K562 (cell line): ENCODE measurements around the gene ATXN1. TPM values are rescaled to one million over a fixed set of nuclear protein-coding genes. Genes with fewer than 3 reads are reported as not detected.

Experiments
- ATAC-seq: fragments of 200-7000 bp; cut with Tn5 transposase; 3 replicates; pipeline ENCODE4 v1.9.1; 2020; ENCODE audit warnings: moderate library complexity
- BruUV-seq: library from RNA; stranded (reverse); fragments of 400-500 nt; replicated peaks from 2 replicates; lab custom pipeline; 2021; lab: Mats Ljungman, UMichigan
- CTCF ChIA-PET: fragments of 300-600 bp; formaldehyde crosslinking; extraction: SDS; loops from one replicate; lab custom pipeline; 2021; ENCODE audit warnings: low intra/inter-chr PET ratio; lab: Yijun Ruan, JAX
- POLR2A ChIA-PET: fragments of 300-600, 350-650 bp; sonication (Branson Sonifier 250); formaldehyde crosslinking; extraction: SDS; loops from one replicate; lab custom pipeline; 2021; ENCODE audit warnings: antibody characterized with exemption, inconsistent platforms; lab: Yijun Ruan, JAX
- DNase-seq, 4 experiments: peaks; one replicate each; pipeline versions ENCODE4 v3.0.0 to v3.0.0-alpha.2; 2011 to 2018; ENCODE audit warnings: low spot score in 3 of 4, mixed read lengths in 3 of 4; ENCODE audit errors: extremely low read depth in 1 of 4
- FAIRE-seq: peaks from 2 replicates; lab custom pipeline; 2011; peaks lifted over from hg19 to GRCh38; lab: Jason Lieb, UNC
- H2AFZ ChIP-seq: 2 replicates; pipeline ENCODE4 v1.6.0; 2011; ENCODE audit warnings: low read depth, low read length, control low read depth, inconsistent platforms
- H3K27ac ChIP-seq: fragments of 200-600 bp; 3 replicates; pipeline ENCODE4 v1.8.0; 2011; ENCODE audit warnings: low read depth, mild to moderate bottlenecking, control low read depth, inconsistent platforms, low read length, moderate library complexity, mixed read lengths; ENCODE audit errors: extremely low read depth
- H3K27me3 ChIP-seq, 2 experiments: fragments of 300-600 bp in 1 of 2; 2 replicates in 1 of 2; 3 replicates in 1 of 2; pipeline versions ENCODE4 v1.6.0 to v1.8.0; 2011; ENCODE audit warnings: inconsistent platforms in 2 of 2, low read length in 2 of 2, mild to moderate bottlenecking in 1 of 2, mixed read lengths in 1 of 2, moderate library complexity in 1 of 2; ENCODE audit not compliant: control insufficient read depth in 2 of 2, insufficient read depth in 2 of 2
- H3K36me3 ChIP-seq: fragments of 300-600 bp; 3 replicates; pipeline ENCODE4 v1.8.0; 2011; ENCODE audit warnings: mild to moderate bottlenecking, low read length, inconsistent platforms; ENCODE audit not compliant: control insufficient read depth, insufficient read depth
- H3K4me1 ChIP-seq, 2 experiments: fragments of 200-600 bp in 1 of 2; replicated peaks in 1 of 2; 2 replicates in 1 of 2; 3 replicates in 1 of 2; pipeline versions ENCODE4 v1.5.1 to v1.8.0; 2011; ENCODE audit warnings: inconsistent platforms in 2 of 2, low read length in 2 of 2, mild to moderate bottlenecking in 1 of 2, mixed read lengths in 1 of 2, moderate library complexity in 1 of 2; ENCODE audit not compliant: control insufficient read depth in 2 of 2, insufficient read depth in 2 of 2
- H3K4me2 ChIP-seq: 2 replicates; pipeline ENCODE4 v1.6.1; 2011; ENCODE audit warnings: low read length, control low read depth, inconsistent platforms, mixed read lengths; ENCODE audit not compliant: insufficient read depth
- H3K4me3 ChIP-seq: fragments of 200-600 bp; sonication (generic), shearing (Covaris generic); 2 replicates; pipeline ENCODE4 v1.5.1; 2016; ENCODE audit warnings: control low read depth, inconsistent platforms
- H3K79me2 ChIP-seq: fragments of 200-600 bp; 3 replicates; pipeline ENCODE4 v1.8.0; 2011; ENCODE audit warnings: low read length, inconsistent platforms; ENCODE audit not compliant: control insufficient read depth, insufficient read depth
- H3K9ac ChIP-seq, 2 experiments: 2 replicates each; pipeline versions ENCODE4 v1.6.0 to v1.6.1; 2011; ENCODE audit warnings: low read depth in 2 of 2, low read length in 2 of 2, control low read depth in 1 of 2, inconsistent platforms in 1 of 2, mild to moderate bottlenecking in 1 of 2, mixed read lengths in 1 of 2; ENCODE audit not compliant: insufficient read depth in 1 of 2
- H3K9me1 ChIP-seq: one replicate; pipeline ENCODE4 v1.6.0; 2011; ENCODE audit warnings: inconsistent platforms, mild to moderate bottlenecking, low read length, moderate library complexity; ENCODE audit not compliant: control insufficient read depth, insufficient read depth
- H3K9me3 ChIP-seq: replicated peaks from 2 replicates; pipeline ENCODE4 v1.5.1; 2011; ENCODE audit warnings: low read depth, low read length, inconsistent platforms; ENCODE audit not compliant: control insufficient read depth, insufficient read depth
- H4K20me1 ChIP-seq: replicated peaks from 2 replicates; pipeline ENCODE4 v1.6.1; 2011; ENCODE audit warnings: low read length, inconsistent platforms, mixed read lengths; ENCODE audit not compliant: control insufficient read depth, insufficient read depth
- ATF7 ChIP-seq: fragments of 450-650 bp; IDR thresholded peaks from 2 replicates; pipeline ENCODE4 v1.7.1; 2014; ENCODE audit warnings: mild to moderate bottlenecking, moderate library complexity
- ELF2 ChIP-seq: fragments of 250-450 bp; sonication (Bioruptor Pico); IDR thresholded peaks from 2 replicates; pipeline ENCODE4 v1.5.0; 2021; ENCODE audit warnings: mild to moderate bottlenecking
- GATAD2A ChIP-seq: fragments of 450-650 bp; IDR thresholded peaks from 2 replicates; pipeline ENCODE4 v1.6.1; 2017
- KHSRP ChIP-seq: fragments of 450-650 bp; IDR thresholded peaks from 2 replicates; pipeline ENCODE4 v1.6.1; 2017
- MGA ChIP-seq: fragments of 450-650 bp; IDR thresholded peaks from 2 replicates; pipeline ENCODE4 v1.6.1; 2016; ENCODE audit warnings: mild to moderate bottlenecking, moderate library complexity
- MYBL2 ChIP-seq, 2 experiments: fragments of 450-650 bp in 1 of 2; sonication (generic) in 1 of 2; formaldehyde crosslinking in 1 of 2; IDR thresholded peaks; 2 replicates each; pipeline versions ENCODE4 v1.6.1 to v1.8.1; 2017 to 2022; ENCODE audit warnings: borderline replicate concordance in 1 of 2, inconsistent platforms in 1 of 2, low read depth in 1 of 2, mild to moderate bottlenecking in 1 of 2, missing genetic modification reagents in 1 of 2, moderate library complexity in 1 of 2
- OTX1 ChIP-seq: fragments of 450-650 bp; formaldehyde crosslinking; IDR thresholded peaks from 2 replicates; pipeline ENCODE4 v1.4.0; 2022; ENCODE audit warnings: mild to moderate bottlenecking
- POLR2G ChIP-seq: fragments of 200-400 bp; formaldehyde crosslinking; IDR thresholded peaks from 2 replicates; pipeline ENCODE4 v1.6.1; 2017; ENCODE audit warnings: low read depth, mild to moderate bottlenecking, antibody characterized with exemption, low read length, moderate library complexity
- RHOXF2B ChIP-seq: fragments of 250-450 bp; sonication (Bioruptor Pico); conservative IDR thresholded peaks from 2 replicates; pipeline ENCODE4 v1.5.1; 2021
- ZKSCAN1 ChIP-seq: fragments of 150-350 bp; IDR thresholded peaks from 2 replicates; pipeline ENCODE4 v1.6.1; 2016; ENCODE audit warnings: low read depth, low read length
- ZKSCAN3 ChIP-seq: fragments of 250-450 bp; sonication (Bioruptor Pico); IDR thresholded peaks from 2 replicates; pipeline ENCODE4 v1.4.0; 2020
- ZNF134 ChIP-seq: fragments of 250-450 bp; sonication (Bioruptor Pico); conservative IDR thresholded peaks from 2 replicates; pipeline ENCODE4 v1.4.0; 2020
- WGBS: fragments of 100-300 bp; shearing (Covaris generic); methylation state at CpG from one replicate; pipeline ENCODE4 v1.1.6; 2016; ENCODE audit warnings: low coverage, mixed read lengths; ENCODE audit not compliant: insufficient coverage; ENCODE audit errors: missing lambda C conversion rate; 5-methylcytosine and 5-hydroxymethylcytosine counted together
- in situ Hi-C: fragments of 300-500 bp; cut with MboI; formaldehyde crosslinking; loops from 4 replicates; pipeline ENCODE4 v1.15.0; 2018; ENCODE audit warnings: inconsistent platforms, mixed read lengths
- intact Hi-C: fragments of 100-400 bp; cut with micrococcal nuclease; formaldehyde crosslinking; loops from 2 replicates; pipeline ENCODE4 v1.14.2; 2022
- polyA plus RNA-seq, 8 experiments: library from polyadenylated mRNA; depleted of rRNA in 4 of 8; stranded (reverse) in 5 of 8; unstranded in 3 of 8; fragments of >200 nt; fragmentation: Nextera tagmentation in 2 of 8; fragmentation: Illumina TruSeq in 1 of 8; extraction: Ambion mirVana in 2 of 8; extraction: Trizol in 1 of 8; gene quantifications; 2 replicates each; pipeline versions ENCODE4 v1.2.1 to v1.2.3, GENCODE V29; 2011 to 2014; ENCODE audit warnings: inconsistent platforms in 1 of 8, missing spikeins in 1 of 8
- total RNA-seq, 7 experiments: library from RNA; depleted of rRNA in 6 of 7; stranded (reverse); fragments of >200 nt in 6 of 7; fragmentation: Illumina TruSeq in 2 of 7; extraction: Trizol in 2 of 7; gene quantifications; 2 replicates each; pipeline versions ENCODE4 v1.2.1 to v1.2.3, GENCODE V29; 2011 to 2021; ENCODE audit warnings: low replicate concordance in 1 of 7

The ATXN1 gene
- total and polyA plus RNA-seq, 9 of the 15 experiments (the other 6 are each of a cell fraction or from before 2014, with no cell fraction given) = under 0.01 to 1.2 (median 0.58) TPM

DNA sequence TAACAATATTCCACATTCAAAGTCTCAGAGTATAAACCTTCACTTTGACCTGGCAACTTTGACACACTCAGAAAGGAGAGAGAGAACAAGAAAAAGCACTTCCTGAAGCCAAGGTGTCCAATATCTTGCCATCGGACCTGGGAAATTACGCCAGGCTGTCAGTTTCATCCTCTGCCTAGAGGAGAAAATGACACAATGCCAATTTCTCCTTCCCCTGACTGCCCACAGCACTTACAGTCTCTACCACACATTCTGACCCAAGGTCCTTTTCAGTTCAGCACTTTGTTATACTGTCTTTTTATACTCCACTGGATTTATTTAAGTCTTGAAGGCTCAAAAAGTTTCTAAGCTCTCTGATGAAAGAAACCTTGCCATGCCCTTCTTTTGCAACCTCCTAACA, 272.4 kb downstream of the ATXN1 start:
- ChIA-PET CTCF (no interaction called here), POLR2A (interaction anchor here (1.1 kb wide), 1 partner anchor 24 kb away, joined by 4 read pairs; no protein-coding TSS in a partner anchor)
- H4K20me1 ChIP-seq = no peaks in the 10 kb centered on the region
- H3K4me3 ChIP-seq = no peak overlapping the region
- H3K9me3 ChIP-seq = no peaks in the 10 kb centered on the region
- no peak overlapping the region for H3K9ac ChIP-seq
- no peaks in the 10 kb centered on the region for H3K79me2 ChIP-seq
- peaks cover 6 to 7% of the 10 kb centered on the region in 2 experiments; a peak in 4 of 5 replicates for H3K27me3 ChIP-seq
- no peaks in the 10 kb centered on the region for H3K4me1 ChIP-seq
- no peak overlapping the region for H2AFZ ChIP-seq
- no peaks in the 10 kb centered on the region for H3K9me1 ChIP-seq
- in situ Hi-C loops (no loop called here), intact Hi-C loops (no loop called here)
- FAIRE-seq = no peak
- no peak for DNase-seq
- no peak overlapping the region for H3K4me2 ChIP-seq
- H3K27ac ChIP-seq = no peak overlapping the region
- BruUV-seq = no TSS peak
- no peaks in the 10 kb centered on the region for H3K36me3 ChIP-seq
- 0% methylated on average over 2 of the region's 2 CpGs for WGBS
- ATAC-seq = no peak
- TF ChIP-seq OTX1 = no peak
- no peak for TF ChIP-seq KHSRP
- no peak for TF ChIP-seq GATAD2A
- no peak for TF ChIP-seq ATF7
- TF ChIP-seq ZNF134 (CRISPR knock-in tag) = no peak
- no peak for TF ChIP-seq POLR2G
- no peak for TF ChIP-seq MGA
- TF ChIP-seq ZKSCAN1 = no peak
- TF ChIP-seq ELF2 (CRISPR knock-in tag) = no peak
- no peak for TF ChIP-seq ZKSCAN3
- TF ChIP-seq MYBL2 (IDR thresholded peaks at IDR 0.05; ENCODE audit: low read depth) = no peak
- TF ChIP-seq MYBL2 (CRISPR knock-in tag; IDR thresholded peaks at IDR 0.05; ENCODE audit: borderline replicate concordance) = no peak
- TF ChIP-seq RHOXF2B = no peak
